Activated CD4-positive, CD25-positive, alpha-beta regulatory T cell (primary cell): ENCODE results near the gene EAF1.
"Not testable (repeated sequence)": the region's sequence is repeated elsewhere in the genome, so short reads cannot be mapped to it uniquely, and the experiment has no call there.

Experiments used
- DNase-seq, 4 experiments: peaks; one replicate each; lab custom pipeline; 2025; lab: John Stamatoyannopoulos, UW

The EAF1 gene

DNA sequence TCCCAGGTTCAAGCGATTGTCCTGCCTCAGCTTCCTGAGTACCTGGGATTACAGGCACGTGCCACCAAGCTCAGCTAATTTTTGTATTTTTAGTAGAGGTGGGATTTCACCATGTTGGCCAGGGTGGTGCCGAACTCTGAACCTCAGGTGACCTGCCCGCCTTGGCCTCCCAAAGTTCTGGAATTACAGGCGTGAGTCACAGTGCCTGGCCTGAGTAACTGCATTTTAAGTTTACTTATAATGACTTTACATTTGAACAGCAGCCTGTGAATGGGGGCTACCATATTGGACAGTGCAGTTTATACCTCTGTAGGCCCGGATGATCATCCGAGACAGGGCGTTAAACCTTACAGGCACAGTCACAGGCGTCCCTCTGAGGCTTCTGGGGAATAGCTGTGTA is 24.8 kb downstream of the EAF1 start:
- DNase-seq, result no peak

DNA sequence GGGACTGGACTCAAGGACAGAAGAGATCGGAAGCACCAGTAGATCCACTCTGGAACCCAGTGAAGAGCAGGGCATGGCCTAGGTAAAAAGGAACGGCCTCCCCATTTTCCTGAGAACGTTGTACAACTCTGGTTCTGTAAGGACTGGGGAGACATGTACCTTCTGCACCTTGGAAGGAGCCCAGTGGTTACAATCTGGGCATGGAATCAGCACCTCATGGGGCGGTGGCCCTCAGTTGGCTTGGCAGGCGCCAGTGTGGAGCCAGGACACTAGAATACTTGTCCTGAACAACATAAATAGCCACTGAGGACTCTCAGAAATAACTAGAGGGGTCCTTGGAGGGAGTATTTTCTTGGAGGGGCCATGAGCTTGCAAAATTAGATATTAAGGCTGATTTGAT is 25.6 kb downstream of the EAF1 start:
- no peak for DNase-seq

DNA sequence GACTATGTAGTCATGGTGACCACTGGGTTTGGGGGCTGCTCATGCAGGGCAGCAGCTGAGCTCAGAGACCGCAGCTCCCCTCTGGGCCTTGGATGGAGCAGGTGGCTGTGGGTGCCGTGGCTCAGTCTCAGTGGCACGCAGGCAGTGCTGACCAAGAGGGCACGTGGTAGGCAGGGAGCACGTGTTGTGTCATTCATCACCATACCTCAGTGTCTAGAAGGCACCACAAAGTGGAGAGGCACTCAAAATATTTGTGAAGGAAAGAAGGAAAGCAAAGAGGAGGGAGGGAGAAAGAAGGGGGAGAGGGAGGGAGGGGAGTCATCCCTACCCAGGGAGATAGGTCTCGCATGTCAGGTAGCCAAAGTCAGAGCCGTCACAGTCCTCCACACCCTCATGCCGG is 26.1 kb downstream of the EAF1 start:
- DNase-seq, result no peak

DNA sequence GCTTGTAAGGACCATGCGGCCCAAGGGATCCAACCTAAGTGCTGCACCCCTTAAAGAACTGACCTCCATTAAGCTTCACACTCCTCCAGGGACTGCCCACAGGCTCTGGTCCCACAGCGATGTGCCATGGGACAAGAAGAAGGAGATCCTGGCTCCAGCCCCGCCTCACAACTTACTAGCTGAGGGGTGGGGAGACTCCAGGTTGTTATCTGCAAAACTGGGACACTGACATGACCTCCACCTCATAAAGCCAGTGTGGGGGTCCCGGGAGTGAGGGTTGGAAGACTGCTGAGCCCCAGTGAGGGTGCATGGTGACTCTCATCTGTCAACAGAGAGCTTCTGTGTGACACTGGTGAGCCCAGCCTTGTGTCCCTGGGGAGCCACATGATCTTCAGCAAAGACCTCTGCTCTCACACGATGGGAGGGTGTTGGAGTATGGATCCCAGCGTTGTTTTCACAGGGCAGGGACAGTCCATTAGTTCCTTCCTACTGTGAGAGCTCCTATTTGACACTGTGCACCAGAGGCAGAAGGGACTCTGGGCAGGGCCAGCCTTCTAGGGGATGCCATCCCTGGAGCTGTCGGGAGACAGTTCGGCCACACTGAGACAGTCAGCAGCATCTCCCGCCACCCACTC is 26.7 kb downstream of the EAF1 start:
- DNase-seq, result no peak

DNA sequence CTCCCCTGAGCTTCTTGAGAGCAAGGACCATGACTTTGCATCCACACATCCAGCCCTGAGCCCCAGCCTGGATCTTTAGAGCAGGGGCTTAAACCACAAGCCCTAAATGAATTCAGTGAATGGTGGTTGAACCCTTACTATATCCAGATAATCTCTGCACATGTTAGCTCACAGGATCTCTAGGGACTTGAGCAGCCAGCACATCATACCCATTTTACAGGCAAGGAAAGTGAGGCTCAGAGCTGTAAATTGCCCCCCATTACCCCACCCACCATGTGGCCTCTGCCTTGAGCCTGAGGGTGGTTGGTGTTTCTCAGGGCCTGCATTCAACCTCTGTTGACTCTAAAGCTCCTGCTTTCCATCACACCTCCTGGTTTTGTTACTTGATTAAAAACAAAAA is 27.6 kb downstream of the EAF1 start:
- no peak for DNase-seq

DNA sequence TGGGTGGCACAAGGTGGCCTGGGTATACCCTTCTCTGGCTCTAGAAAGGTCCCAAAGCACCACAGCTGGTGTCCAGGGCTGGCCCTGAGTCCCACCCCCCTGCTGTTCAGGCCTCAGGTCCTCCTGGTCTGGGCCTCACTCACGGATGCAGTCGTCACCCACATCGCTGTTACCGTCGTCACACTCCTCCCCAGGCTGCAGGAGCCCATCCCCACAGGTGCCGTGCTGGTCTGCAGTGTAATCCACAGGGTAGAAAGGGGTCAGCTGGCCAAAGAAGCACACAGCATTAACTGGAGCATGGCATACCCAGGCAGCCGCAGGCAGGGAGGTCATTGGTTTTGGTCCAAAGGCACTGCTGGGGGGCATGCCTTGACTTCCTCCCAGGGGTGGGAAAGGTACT is 28.4 kb downstream of the EAF1 start:
- no peak for DNase-seq

DNA sequence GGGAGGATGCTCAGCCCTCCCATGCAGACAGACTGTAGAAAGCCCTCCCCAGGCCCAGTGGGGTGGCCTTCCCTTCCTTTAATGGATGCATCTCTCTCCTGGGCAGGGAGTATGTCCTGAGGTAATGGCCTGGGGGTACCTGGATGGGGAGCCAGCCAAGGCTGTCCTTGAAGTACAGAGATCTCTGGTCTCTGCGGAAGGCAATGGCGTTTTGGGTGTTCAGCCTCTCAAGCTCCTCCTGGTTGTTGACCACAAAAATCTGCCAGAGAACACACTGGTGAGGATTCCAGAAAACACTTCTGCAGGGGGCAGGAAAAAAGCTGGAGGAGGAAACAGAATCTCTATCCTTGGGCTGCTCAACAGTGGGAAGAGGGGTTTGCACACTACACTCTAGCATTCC is 28.9 kb downstream of the EAF1 start:
- no peak for DNase-seq

DNA sequence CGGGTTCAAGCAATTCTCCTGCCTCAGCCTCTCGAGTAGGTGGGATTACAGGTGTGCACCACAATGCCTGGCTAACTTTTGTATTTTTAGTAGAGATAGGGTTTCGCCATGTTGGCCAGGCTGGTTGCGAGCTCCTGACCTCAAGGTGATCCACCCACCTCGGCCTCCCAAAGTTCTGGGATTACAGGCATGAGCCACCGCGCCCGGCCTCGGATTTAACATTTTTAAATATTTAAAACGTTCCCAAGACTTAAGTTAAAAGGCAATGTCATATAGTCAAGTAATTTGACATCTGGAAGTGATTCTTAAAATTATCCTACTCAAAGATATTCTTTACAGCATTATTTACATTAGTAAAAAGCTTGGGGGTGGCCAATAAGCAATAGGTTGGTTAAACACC is 29.5 kb downstream of the EAF1 start:
- not testable (repeated sequence) for DNase-seq

DNA sequence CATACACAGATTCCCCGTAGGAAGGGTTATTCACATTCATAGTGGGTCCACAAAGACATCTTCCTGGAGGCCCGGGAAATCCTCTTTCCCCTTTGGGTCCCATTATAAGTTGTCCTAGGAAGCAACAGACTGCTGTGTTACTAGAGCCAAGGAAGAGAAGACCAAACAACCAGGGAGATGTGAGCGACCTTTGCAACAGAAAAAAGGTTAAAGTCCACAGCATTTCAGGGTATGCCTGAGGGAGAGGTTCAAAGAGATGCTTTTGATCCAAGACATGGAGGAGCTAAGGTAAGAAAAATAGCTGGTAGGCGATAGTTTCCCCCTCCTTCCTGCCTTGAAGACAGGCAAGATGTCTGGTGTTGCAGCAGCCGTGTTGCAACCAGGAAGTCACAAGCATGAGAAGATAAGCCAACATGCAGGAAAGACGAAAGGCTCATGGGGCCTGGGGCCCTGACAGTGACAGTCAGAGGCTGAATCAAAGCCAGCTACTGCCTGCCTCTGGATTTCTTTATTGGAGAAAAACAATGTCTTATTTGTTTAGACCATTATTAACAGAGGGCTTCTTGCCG is 30.9 kb downstream of the EAF1 start:
- no peak for DNase-seq

DNA sequence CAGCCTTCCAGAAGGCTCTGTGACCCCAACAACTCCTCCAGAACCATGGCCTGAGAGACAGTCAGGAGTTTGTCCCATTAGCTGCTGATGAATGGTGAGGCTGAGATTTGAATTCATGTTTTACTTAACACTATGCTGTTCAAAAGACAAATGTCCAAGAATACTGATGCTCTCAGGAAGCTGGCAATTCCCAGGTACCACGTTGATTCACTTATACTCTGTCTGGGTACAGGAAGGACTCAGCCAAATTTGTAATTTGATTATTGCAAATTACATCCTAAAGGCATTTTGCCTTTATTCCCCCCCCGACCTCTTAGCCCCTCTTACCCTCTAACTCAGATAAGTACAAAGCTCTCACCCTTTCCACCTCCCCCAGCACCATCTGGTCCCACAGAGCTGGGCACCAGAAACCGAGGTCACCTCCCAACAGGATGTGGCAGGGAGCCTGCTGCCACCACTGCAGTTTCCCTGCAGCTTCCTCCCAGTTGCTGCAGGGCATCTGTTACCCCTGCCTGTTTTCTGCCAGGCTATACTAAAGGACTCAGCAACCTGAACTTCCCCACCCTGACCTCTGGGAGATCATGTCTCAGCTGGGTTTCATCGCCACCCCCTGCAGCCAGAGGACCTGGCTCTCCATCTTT is 33.6 kb downstream of the EAF1 start:
- DNase-seq, result no peak

DNA sequence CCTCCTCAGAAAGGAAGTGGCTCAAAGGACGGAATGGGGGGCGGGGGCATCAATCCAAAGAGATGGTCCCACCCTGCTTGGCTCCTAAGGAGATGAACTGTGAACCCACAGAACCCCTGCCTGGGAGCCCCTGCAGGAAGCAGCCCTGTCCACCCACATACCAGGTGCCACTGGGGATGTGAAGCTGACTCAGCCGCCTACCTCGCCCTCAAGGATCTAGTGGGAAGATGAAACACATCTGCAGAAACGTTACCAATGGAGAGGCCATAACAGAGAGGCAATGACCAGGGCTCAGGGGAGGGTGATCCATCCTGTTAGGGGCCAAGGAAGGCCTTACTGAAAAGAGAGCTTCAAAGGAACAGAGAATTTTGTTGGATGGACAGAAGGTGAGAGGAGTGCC is 35.1 kb downstream of the EAF1 start:
- no peak for DNase-seq

DNA sequence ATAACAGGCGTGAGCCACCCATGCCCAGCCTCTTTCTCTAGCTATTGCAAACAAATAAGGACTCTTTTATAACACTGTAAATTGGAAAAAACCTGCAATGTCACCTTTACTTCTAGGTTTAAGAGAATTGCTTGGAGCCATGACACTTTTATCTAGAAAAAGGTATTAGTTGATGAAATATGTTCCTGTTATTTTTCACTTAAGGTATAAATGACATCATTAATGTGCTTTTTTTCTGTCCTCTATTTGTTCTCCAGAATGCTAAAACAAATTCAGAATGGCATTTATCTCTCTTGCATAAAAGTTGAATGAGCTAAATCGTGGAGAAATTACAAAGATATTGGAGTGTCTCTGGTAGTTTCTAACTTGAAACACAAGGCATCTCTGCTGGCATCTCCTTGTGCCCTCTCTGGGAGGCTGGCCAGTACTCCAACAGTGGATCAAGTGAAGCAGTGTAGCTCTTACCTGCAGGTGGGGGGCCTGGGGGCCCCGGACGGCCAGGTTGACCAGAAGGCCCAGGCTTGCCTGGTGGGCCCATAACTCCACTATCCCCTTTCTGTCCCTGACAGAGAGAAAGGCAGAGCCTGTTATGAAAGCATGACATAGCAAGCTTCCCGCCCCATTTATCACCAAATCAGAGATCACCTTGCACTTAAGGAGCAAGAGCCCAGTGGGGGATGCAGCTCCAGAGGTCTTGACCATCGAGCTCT is 38.6 kb downstream of the EAF1 start:
- DNase-seq, result no peak

DNA sequence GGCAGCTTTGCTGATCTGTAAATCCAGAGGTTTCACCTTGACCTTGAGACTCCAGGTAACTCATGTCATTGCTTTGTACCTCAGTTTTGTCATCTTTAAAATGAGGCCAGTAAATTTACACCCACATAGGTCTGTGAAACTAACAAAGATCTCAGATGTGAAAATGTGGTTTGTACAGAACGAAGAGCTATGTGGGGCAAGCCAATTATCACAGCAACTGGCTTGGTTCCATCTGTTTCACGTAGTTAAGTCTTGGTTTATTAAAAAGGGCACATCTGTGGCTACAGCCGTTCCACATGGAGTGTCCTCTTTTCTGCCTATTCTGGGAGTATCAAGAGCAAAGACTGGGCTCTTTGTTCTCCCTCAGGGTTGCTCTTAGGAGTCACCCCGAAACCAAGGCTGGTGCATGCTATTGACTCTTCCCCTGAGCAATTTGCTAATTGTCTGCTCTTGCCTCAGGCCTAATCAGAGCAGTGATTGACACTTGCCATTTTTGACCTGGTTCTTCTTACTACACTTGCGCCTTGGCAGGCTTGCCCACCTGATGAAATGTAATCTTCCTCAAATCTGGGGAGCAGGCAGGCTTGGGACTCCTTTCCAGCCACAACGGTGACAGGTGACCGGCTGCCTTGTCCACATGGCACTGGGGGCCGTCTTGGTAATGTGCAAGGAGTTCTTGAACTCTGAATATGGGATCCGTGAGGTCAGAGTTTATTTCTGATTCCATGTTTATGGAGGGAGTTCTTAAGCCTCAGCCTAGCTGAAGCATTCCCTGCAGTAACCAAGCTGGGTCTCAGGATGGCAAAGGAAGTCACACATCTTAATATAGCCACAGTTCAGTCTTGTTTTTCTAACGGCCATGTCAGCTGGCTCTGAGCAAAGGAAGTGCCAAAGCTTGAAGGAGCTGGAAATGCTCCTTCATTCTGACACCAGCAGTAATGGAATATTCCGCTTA is 40.1 kb downstream of the EAF1 start:
- DNase-seq, result no peak

DNA sequence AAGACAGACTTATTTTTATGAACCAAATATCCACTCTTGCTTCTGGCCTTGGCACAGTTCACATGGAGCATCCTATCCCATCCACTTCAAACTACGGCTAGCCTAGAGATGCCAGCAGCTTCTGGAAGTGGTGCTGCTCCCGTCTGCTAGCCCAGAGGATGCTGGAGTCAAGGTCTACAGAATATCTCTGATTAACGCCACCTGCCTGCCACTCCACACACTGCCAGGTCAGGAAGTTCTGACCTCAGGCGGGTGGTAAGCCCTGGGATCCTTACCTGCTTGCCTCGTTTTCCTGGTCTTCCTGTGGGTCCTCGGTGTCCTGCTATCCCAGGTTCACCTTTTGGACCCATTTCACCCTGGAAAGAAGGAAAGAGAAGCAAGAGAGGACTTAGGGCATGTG is 42.9 kb downstream of the EAF1 start:
- no peak for DNase-seq

DNA sequence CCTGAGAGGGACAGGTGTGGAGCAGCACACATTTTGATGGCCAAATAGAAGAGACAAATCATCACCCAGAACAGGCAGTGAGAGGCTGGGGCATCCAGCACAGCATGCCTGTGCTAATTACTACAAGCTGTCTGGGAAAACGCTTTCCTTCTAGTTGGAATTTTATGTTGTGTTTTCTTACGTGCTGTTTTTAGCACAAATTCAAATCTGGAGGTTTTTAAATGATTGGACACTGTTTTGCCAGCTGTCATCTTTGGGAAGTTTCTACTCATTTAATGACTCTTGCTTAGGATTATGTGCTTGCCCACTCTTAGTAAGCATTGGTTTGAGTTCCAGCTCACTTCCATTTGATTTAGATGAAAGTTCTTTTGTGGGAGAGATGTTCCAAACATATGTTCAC is 43.5 kb downstream of the EAF1 start:
- no peak for DNase-seq

DNA sequence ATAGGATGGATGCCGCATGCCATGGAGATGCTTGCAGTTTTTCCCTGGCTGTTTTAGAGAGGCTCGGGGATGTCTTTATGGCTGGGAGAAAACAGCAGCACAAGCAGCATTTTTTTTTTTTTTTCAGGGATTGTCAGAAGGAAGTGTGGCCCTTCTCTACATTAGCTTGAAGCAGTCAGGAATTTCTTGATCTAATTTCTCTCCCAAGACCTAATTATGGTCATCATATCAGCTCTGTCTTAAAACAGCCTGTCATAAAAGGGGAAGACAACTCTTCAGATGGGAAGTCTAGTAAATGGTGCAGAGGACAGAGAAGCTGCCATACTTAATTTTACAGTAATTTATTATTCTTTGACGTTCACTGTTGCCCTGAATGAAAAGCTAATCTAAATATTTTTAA is 44.5 kb downstream of the EAF1 start:
- no peak for DNase-seq

DNA sequence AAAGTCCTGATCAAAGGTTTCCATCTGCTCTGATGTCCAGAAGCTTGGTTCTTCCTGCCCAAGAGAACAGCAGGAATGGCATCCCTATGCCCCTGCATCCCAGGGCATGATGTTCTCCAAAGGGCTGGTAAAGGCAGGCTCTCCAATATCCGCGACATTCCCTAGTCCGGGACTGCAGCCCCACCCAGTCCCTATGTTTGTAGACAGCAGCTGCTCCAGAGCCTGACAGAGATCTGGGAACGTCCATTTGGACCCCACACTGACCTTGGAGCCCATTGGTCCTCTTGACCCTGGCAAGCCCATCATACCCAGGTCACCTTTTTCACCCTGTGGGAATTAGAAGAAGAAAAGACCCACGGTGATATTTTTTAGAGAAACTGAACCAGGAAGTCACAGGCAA is 47.8 kb downstream of the EAF1 start:
- DNase-seq, result no peak

DNA sequence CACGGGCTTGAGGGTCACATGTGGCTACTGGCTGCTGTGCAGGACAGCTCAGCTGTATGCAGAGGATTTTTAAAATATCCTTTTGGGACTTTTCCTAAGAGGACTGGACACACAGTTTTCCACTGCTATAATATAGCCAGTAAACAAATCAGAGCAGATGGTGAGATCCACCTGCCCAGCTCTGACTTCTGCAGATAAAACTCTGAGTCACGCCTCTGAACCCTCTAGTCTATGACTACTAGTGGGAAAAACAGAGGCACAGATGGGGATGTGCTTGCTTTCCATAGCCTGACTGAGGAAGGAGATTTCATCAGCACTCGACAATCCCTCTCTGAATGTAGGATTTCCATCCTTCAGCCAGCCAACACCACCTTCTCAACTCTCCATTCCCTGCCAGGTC is 49.0 kb downstream of the EAF1 start:
- DNase-seq, result no peak

DNA sequence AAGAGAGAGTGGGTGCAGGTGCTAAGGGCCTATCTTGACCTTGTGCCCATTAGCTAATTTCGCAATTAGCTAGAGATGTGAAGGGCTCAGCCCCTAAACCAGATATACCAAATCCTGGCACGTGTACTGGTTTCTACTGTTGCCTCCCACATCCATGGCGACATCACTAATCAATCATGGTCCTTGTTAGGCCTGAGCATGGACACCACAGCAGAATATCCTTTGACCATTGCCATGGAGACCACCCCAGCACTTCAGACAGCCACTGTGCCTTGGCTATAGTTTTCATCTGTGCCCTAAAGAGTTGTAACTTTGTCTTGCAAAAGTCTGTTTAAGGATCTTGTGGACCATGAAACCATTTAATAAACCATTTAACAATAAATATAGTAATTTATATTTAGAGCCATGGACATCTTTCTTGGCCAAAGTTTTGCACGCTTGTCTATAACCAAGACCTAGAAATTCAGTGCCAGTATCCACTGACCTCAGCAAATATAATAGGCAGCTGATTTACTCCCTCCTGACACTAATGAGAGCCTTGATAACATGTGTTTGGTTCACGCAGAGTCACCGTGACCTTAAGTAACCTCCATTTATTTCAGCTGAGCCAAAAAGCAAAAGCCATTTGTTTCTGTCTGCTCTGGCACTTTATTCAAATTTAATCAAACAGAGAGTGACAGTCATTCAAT is 50.7 kb downstream of the EAF1 start:
- no peak for DNase-seq

DNA sequence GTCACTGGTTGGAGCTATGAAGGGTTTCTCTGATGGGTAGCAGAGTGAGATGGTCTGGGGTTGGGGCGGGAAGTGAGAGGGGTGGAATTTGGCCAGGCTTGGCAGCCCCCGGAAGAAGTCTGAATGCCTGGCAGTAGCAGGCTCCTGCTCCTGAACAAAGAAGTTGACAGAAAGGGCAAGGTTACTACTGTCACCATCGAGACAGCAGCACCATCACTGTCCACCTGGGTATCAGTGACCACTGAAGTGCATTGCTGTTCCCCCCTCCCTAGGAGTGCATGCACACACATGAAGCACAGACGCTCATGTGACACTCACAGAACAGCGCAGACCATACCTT is 51.2 kb downstream of the EAF1 start:
- DNase-seq, result no peak

DNA sequence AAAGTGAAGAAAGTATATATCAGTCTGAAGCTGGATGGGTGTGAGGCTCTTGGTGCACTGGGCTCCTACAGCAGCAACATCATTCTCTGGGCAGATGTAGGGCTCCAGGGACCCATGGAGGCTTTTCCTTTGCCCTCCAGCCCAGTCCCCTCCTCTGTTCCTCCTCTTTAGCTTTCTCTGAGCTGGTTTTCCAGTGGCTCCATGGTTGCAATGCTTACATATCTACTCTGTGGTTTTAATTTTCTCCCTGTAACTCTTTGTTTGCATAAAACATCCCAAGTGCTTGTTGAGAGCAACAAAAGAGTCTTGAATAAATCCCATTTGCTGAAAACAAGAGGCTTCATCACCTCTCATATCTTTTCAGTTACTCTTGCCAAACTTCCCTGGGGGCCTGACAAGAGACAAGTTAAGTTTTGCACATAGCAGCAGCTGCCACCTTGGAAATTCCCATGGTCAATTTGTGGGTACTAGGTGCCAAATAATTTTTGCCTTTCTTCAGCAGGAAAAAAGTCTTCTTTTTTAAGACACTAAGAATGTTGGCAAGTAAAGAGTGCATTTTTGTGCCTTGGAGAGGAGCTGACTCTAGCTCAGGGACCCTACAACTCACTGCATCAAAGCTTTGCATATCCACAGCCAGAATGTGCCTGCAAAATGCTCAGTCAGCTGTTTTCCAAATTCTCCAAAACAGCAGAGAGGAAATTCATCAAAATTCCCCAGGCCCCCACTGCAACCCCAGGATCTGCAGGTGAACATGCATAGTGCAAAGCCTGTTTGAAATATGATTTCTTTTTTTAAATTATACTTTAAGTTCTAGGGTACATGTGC is 52.2 kb downstream of the EAF1 start:
- no peak for DNase-seq
